Omental fat pad (tissue), 4 donors: ENCODE data around the gene ENPP1. TPM values are rescaled to one million over a fixed set of nuclear protein-coding genes. Genes with fewer than 3 reads are reported as not detected.

Experiments used
- ATAC-seq: fragments of 150-250 bp; one replicate; pipeline ENCODE4 v1.9.1; 2016; ENCODE audit warnings: mild to moderate bottlenecking, moderate library complexity; ENCODE audit not compliant: low FRiP score
- DNase-seq: peaks from one replicate; pipeline ENCODE4 v3.0.0-alpha.2; 2019; ENCODE audit warnings: low spot score
- CTCF ChIP-seq, 3 donors: fragments of 450-650 bp; IDR thresholded peaks; one replicate each; pipeline ENCODE4 v1.5.1; 2016 to 2017; ENCODE audit warnings: antibody characterized with exemption in 3 of 3, mild to moderate bottlenecking in 3 of 3, moderate library complexity in 2 of 3
- total RNA-seq, 4 donors: library from RNA; depleted of rRNA; stranded (reverse); fragments of >200 nt; gene quantifications; one replicate each; pipeline ENCODE4 v1.1.0, GENCODE V29; 2016

ENPP1 gene
- total RNA-seq, 4 donors from 2014 or later, result 10.9 to 60.8 (median 19.3) TPM

GRCh38 chr6:131782764-131783163 lies 25.1 kb upstream of the ENPP1 start:
- ATAC-seq, result no peak
- DNase-seq, result no peak

GRCh38 chr6:131784561-131784960 lies 23.3 kb upstream of the ENPP1 start:
- no peak for ATAC-seq
- DNase-seq, result no peak
- no peak for TF ChIP-seq CTCF (IDR thresholded peaks at IDR 0.05)

More at GRCh38 chr6:131782764-131783163, 25.1 kb upstream of the ENPP1 start:
- no peak for TF ChIP-seq CTCF (IDR thresholded peaks at IDR 0.05)

- no peak for TF ChIP-seq CTCF (IDR thresholded peaks at IDR 0.05)
- no peak for ATAC-seq
- no peak for DNase-seq
Measured at GRCh38 chr6:131787079-131787478, 20.7 kb upstream of the ENPP1 start.

GRCh38 chr6:131787766-131788712 lies 19.8 kb upstream of the ENPP1 start:
- TF ChIP-seq CTCF (IDR thresholded peaks at IDR 0.05), result no peak
- no peak for DNase-seq

GRCh38 chr6:131789219-131789618 lies 18.6 kb upstream of the ENPP1 start:
- ATAC-seq (no peak), DNase-seq (no peak)
- TF ChIP-seq CTCF (IDR thresholded peaks at IDR 0.05), result no peak

More at GRCh38 chr6:131787766-131788712, 19.8 kb upstream of the ENPP1 start:
- ATAC-seq, result no peak

GRCh38 chr6:131791476-131791875 lies 16.3 kb upstream of the ENPP1 start:
- no peak for TF ChIP-seq CTCF (IDR thresholded peaks at IDR 0.05)
- ATAC-seq (no peak), DNase-seq (no peak)

GRCh38 chr6:131792091-131792496 lies 15.7 kb upstream of the ENPP1 start:
- DNase-seq (no peak), ATAC-seq (no peak)
- TF ChIP-seq CTCF (IDR thresholded peaks at IDR 0.05), result no peak
